Fibroblast of lung (primary cell): ENCODE data around the gene WWP2.

Source experiments
- EZH2 ChIP-seq: IDR thresholded peaks from 2 replicates; pipeline ENCODE4 v1.5.1; 2012; ENCODE audit warnings: low read length, control low read depth, mild to moderate bottlenecking; ENCODE audit errors: missing control alignments
- TF ChIP-seq, protein P1 (sequence below), 2 donors: IDR thresholded peaks in 1 of 2; conservative IDR thresholded peaks in 1 of 2; 1 replicate in 1 of 2; 2 replicates in 1 of 2; pipeline ENCODE4 v1.5.1; 2011 to 2012; ENCODE audit warnings: low read length in 2 of 2, control low read depth in 1 of 2, inconsistent platforms in 1 of 2, low read depth in 1 of 2, mild to moderate bottlenecking in 1 of 2

DNA sequence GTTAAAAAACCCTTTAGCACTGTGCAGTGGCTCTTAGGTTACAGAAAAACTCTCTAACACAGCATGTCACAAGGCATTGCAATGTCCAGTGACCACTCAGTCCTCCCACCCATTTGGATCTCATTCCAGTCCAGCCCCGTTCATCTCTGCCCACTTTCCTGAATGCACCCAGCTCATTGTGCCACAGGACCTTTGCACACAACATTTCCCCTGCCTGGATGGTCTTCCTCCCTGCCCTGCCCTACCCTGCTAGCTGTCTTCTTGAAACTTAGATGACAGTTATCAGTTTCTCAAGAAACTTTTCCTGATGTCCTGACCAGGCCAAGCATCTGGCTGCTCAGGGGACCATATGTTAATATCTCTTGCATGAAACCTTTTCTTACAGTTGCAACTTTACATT is 67.2 kb downstream of the WWP2 start:
- TF ChIP-seq, protein P1, sequence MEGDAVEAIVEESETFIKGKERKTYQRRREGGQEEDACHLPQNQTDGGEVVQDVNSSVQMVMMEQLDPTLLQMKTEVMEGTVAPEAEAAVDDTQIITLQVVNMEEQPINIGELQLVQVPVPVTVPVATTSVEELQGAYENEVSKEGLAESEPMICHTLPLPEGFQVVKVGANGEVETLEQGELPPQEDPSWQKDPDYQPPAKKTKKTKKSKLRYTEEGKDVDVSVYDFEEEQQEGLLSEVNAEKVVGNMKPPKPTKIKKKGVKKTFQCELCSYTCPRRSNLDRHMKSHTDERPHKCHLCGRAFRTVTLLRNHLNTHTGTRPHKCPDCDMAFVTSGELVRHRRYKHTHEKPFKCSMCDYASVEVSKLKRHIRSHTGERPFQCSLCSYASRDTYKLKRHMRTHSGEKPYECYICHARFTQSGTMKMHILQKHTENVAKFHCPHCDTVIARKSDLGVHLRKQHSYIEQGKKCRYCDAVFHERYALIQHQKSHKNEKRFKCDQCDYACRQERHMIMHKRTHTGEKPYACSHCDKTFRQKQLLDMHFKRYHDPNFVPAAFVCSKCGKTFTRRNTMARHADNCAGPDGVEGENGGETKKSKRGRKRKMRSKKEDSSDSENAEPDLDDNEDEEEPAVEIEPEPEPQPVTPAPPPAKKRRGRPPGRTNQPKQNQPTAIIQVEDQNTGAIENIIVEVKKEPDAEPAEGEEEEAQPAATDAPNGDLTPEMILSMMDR (conservative IDR thresholded peaks at IDR 0.05 in 1 of 2, IDR thresholded peaks at IDR 0.05 in 1 of 2; ENCODE audit: low read depth in 1 of 2, low read length in 2 of 2), result no peak
- no peak for TF ChIP-seq EZH2
